ENCODE measurements around the gene RAB11A. TPM values are rescaled to one million over a fixed set of nuclear protein-coding genes. Genes with fewer than 3 reads are reported as not detected.

Gene RAB11A
- total RNA-seq, 4 donors from 2014 or later = 246 to 604 (median 518) TPM

DNA sequence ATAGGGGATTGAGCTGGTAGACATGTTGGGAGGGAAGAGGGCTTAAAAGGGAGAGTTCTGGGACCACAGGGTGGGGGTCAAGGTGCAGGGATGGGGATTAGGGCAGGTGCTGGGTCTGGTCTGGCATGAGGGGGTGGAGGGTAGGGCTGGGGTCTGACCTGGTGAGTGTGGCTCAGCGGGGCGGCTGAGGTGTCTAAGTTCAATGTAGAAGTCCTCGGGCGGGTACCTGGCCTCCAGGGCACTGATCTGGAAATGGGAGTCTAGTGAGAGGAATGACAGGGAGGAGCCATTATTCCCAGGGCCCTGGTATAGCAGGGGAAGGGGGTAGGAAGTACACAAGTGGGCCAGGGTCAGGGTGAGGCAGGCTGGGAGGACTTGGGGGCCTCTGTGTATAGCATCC lies 39.6 kb downstream of the RAB11A start:
- Histone ChIP-seq H3K27ac (no peak overlapping the region), H3K9me3 (no peaks in the 10 kb centered on the region), H3K4me1 (peaks cover 0 to 24% (median 9%) of the 10 kb centered on the region in 3 donors), H3K4me3 (no peak overlapping the region), H3K27me3 (no peaks in the 10 kb centered on the region), H3K36me3 (peaks cover 4 to 90% (median 22%) of the 10 kb centered on the region in 3 donors)
- TF ChIP-seq POLR2A (IDR thresholded peaks at IDR 0.05) = no peak
- TF ChIP-seq, protein P1, sequence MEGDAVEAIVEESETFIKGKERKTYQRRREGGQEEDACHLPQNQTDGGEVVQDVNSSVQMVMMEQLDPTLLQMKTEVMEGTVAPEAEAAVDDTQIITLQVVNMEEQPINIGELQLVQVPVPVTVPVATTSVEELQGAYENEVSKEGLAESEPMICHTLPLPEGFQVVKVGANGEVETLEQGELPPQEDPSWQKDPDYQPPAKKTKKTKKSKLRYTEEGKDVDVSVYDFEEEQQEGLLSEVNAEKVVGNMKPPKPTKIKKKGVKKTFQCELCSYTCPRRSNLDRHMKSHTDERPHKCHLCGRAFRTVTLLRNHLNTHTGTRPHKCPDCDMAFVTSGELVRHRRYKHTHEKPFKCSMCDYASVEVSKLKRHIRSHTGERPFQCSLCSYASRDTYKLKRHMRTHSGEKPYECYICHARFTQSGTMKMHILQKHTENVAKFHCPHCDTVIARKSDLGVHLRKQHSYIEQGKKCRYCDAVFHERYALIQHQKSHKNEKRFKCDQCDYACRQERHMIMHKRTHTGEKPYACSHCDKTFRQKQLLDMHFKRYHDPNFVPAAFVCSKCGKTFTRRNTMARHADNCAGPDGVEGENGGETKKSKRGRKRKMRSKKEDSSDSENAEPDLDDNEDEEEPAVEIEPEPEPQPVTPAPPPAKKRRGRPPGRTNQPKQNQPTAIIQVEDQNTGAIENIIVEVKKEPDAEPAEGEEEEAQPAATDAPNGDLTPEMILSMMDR (IDR thresholded peaks at IDR 0.05) = no peak
- no peak for DNase-seq
- 98 to 100% methylated on average over 1 to 4 of the region's 4 CpGs for WGBS, 2 donors
- intact Hi-C loops (cut with DNase I) = no loop called here

DNA sequence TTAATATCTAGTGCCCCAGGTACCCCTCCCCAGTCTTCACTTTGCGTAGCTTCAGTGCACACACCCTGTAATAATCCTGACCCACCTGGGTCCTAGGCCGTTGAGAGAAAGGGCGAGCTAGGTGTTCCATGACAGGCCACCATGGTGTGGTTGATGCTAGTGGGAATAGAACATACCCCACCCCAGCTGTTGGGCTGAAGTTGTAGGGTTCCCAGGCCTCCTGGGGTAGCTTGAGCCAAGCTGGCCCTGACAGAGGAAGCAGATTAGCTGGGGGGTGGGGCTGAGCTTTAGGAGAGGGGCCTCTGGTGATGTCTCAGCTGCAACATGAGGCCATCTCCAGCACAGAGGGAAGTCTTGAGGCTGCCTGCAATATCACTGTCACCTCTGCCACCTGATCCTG lies 40.5 kb downstream of the RAB11A start:
- H3K27me3 ChIP-seq = no peaks in the 10 kb centered on the region
- intact Hi-C loops (cut with DNase I) = no loop called here
- DNase-seq = no peak
- no peaks in the 10 kb centered on the region for H3K9me3 ChIP-seq
- peaks cover 0 to 80% (median 22%) of the 10 kb centered on the region in 3 donors for H3K36me3 ChIP-seq
- H3K4me3 ChIP-seq = no peak overlapping the region
- 89 to 100% methylated on average over 1 to 3 of the region's 3 CpGs for WGBS, 2 donors
- no peak overlapping the region for H3K27ac ChIP-seq
- no peak for TF ChIP-seq POLR2A (IDR thresholded peaks at IDR 0.05)
- TF ChIP-seq, protein P1 (IDR thresholded peaks at IDR 0.05) = no peak
- peaks cover 0 to 21% (median 9%) of the 10 kb centered on the region in 3 donors for H3K4me1 ChIP-seq

DNA sequence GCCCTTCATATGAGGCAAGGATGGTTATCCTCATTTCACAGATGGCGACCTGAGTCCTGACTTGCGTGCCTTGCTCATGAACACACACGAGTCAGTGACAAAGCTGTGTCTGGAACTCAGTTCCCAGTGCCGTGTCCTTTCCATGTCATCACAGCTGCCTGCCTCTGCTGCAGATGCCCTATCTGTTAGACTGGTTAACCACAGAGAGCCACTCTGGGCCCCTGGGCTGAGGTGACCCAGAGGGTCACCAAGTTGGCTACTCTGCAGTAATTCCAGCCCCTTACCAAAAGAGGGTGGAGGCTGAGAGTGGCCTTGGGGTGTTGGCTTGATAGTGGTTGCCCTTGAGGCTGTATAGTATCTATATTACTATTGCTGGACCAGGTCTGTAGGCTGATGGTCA lies 41.0 kb downstream of the RAB11A start:
- peaks cover 0 to 75% (median 22%) of the 10 kb centered on the region in 3 donors for H3K36me3 ChIP-seq
- peaks cover 0 to 20% (median 9%) of the 10 kb centered on the region in 3 donors for H3K4me1 ChIP-seq
- no peaks in the 10 kb centered on the region for H3K27me3 ChIP-seq
- no peak for TF ChIP-seq POLR2A (IDR thresholded peaks at IDR 0.05)
- TF ChIP-seq, protein P1 (IDR thresholded peaks at IDR 0.05) = no peak
- no peak for DNase-seq
- 90% methylated on average over 2 of the region's 4 CpGs; no CpG with 5 or more reads in 1 of the 2 donors for WGBS, 2 donors
- no peak overlapping the region for H3K27ac ChIP-seq
- no peaks in the 10 kb centered on the region for H3K9me3 ChIP-seq
- intact Hi-C loops (cut with DNase I) = no loop called here
- H3K4me3 ChIP-seq = no peak overlapping the region

DNA sequence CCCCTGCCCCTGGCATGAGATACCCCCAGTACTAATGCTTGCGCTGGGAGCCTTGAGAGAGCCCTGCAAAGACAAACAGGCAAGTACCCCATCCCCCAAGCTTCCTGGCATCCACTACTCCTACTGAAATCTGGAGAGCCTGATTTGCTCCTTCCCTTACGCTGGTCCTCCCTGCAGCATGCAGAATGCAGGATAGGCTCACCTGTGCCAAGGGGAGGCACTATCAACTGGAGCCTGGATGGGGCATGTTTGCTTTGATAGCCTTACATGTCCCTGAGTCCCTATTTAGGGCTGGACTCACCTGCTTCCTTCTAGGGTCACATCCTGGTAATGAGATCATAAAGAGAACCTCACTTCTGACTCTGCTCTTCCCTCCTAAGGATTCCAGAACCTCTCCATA lies 42.9 kb downstream of the RAB11A start:
- Histone ChIP-seq H3K4me3 (no peak overlapping the region), H3K36me3 (peaks cover 0 to 57% (median 20%) of the 10 kb centered on the region in 3 donors), H3K27ac (no peak overlapping the region), H3K27me3 (no peaks in the 10 kb centered on the region), H3K9me3 (no peaks in the 10 kb centered on the region), H3K4me1 (peaks cover 0 to 12% (median 0%) of the 10 kb centered on the region in 3 donors)
- 100% methylated on average over 1 to 2 of the region's 2 CpGs for WGBS, 2 donors
- no peak for DNase-seq
- TF ChIP-seq POLR2A (IDR thresholded peaks at IDR 0.05) = no peak
- TF ChIP-seq, protein P1 (IDR thresholded peaks at IDR 0.05) = no peak
- intact Hi-C loops (cut with DNase I) = no loop called here

DNA sequence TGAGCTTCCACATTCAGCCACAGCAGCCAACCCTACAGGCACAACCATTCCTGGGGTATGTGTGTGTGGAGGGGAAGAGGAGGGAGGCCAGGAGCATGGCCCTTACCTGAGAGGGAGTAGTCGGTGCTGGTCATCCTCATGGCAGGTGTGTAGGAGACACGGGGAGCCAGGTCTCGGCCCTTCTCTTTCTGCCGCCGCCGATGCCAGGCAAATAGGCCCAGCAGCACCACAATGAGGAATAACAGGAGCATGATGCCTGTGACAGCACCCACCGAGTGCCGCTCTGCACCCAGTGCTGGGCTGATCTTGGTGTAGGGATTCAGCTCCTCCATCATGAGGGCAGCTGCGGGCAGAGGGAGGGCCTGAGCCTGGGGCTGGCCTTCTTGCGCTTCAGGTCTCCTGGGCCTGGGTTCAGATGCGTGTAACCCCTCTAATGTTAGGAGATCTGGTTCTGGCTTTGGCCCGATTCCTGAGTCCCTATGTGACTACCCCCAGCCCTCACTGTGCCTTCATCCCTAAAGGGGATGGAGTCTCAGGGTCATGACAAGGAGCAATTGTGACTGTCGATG lies 44.4 kb downstream of the RAB11A start:
- intact Hi-C loops (cut with DNase I) = no loop called here
- no peaks in the 10 kb centered on the region for H3K27me3 ChIP-seq
- no peak for DNase-seq
- peaks cover 0 to 12% (median 0%) of the 10 kb centered on the region in 3 donors for H3K4me1 ChIP-seq
- H3K36me3 ChIP-seq = peaks cover 0 to 42% (median 18%) of the 10 kb centered on the region in 3 donors
- H3K27ac ChIP-seq = no peak overlapping the region
- WGBS, 2 donors = 68 to 86% methylated on average over 3 of the region's 13 CpGs
- no peaks in the 10 kb centered on the region for H3K9me3 ChIP-seq
- H3K4me3 ChIP-seq = no peak overlapping the region
- TF ChIP-seq, protein P1 (IDR thresholded peaks at IDR 0.05) = no peak
- no peak for TF ChIP-seq POLR2A (IDR thresholded peaks at IDR 0.05)
